Fibroblast of lung (primary cell): Measurements from ENCODE around the gene SPON1. TPM values are rescaled to one million over a fixed set of nuclear protein-coding genes. Genes with fewer than 3 reads are reported as not detected.

ENCODE experiments used
- DNase-seq, 2 donors: peaks; one replicate each; pipeline versions ENCODE4 v3.0.0 to v3.0.0-alpha.2; 2010; ENCODE audit warnings: low read depth in 2 of 2
- H2AFZ ChIP-seq: 2 replicates; pipeline ENCODE4 v1.5.1; 2012; ENCODE audit warnings: low read length, control low read depth, inconsistent platforms
- H3K27ac ChIP-seq: 2 replicates; pipeline ENCODE4 v1.5.1; 2011; ENCODE audit warnings: low read length, control low read depth; ENCODE audit not compliant: insufficient read depth
- H3K27me3 ChIP-seq: 2 replicates; pipeline ENCODE4 v1.5.1; 2011; ENCODE audit warnings: mild to moderate bottlenecking, low read length; ENCODE audit not compliant: control insufficient read depth, insufficient read depth
- H3K36me3 ChIP-seq: 2 replicates; pipeline ENCODE4 v1.5.1; 2011; ENCODE audit warnings: low read length; ENCODE audit not compliant: control insufficient read depth, insufficient read depth
- H3K4me1 ChIP-seq: 2 replicates; pipeline ENCODE4 v1.5.1; 2011; ENCODE audit warnings: low read length; ENCODE audit not compliant: control insufficient read depth, insufficient read depth; ENCODE audit errors: extremely low read depth
- H3K4me2 ChIP-seq: 2 replicates; pipeline ENCODE4 v1.5.1; 2011; ENCODE audit warnings: low read length, control low read depth; ENCODE audit not compliant: insufficient read depth; ENCODE audit errors: extremely low read depth
- H3K4me3 ChIP-seq, 4 experiments: fragments of 200-600 bp in 1 of 4; sonication (generic) in 1 of 4; replicated peaks in 1 of 4; 2 replicates each; pipeline ENCODE4 v1.5.1; 2011 to 2016; ENCODE audit warnings: low read length in 4 of 4, low read depth in 3 of 4, mild to moderate bottlenecking in 3 of 4, control low read depth in 2 of 4, inconsistent platforms in 1 of 4, mixed read lengths in 1 of 4; ENCODE audit not compliant: insufficient read depth in 1 of 4; ENCODE audit errors: control extremely low read depth in 1 of 4
- H3K79me2 ChIP-seq: 2 replicates; pipeline ENCODE4 v1.5.1; 2012; ENCODE audit warnings: mild to moderate bottlenecking, low read length, inconsistent platforms; ENCODE audit not compliant: control insufficient read depth, insufficient read depth
- H3K9ac ChIP-seq: 2 replicates; pipeline ENCODE4 v1.5.1; 2011; ENCODE audit warnings: mild to moderate bottlenecking, low read length, control low read depth; ENCODE audit not compliant: insufficient read depth
- H3K9me3 ChIP-seq: 2 replicates; pipeline ENCODE4 v1.5.1; 2012; ENCODE audit warnings: low read depth, low read length; ENCODE audit not compliant: control insufficient read depth, insufficient read depth
- H4K20me1 ChIP-seq: 2 replicates; pipeline ENCODE4 v1.5.1; 2011; ENCODE audit warnings: low read length; ENCODE audit not compliant: control insufficient read depth, insufficient read depth; ENCODE audit errors: extremely low read depth
- EZH2 ChIP-seq: IDR thresholded peaks from 2 replicates; pipeline ENCODE4 v1.5.1; 2012; ENCODE audit warnings: low read length, control low read depth, mild to moderate bottlenecking; ENCODE audit errors: missing control alignments
- polyA plus RNA-seq, 2 donors: library from polyadenylated mRNA; depleted of rRNA in 1 of 2; stranded (reverse) in 1 of 2; unstranded in 1 of 2; fragments of >200 nt; gene quantifications; 2 replicates each; pipeline ENCODE4 v1.2.1, GENCODE V29; 2011 to 2012; ENCODE audit warnings: missing spikeins in 1 of 2
- total RNA-seq: library from RNA; depleted of rRNA; stranded (reverse); fragments of >200 nt; gene quantifications from 2 replicates; pipeline ENCODE4 v1.2.1, GENCODE V29; 2014
- TF ChIP-seq, protein P1 (sequence below), 2 donors: IDR thresholded peaks in 1 of 2; conservative IDR thresholded peaks in 1 of 2; 1 replicate in 1 of 2; 2 replicates in 1 of 2; pipeline ENCODE4 v1.5.1; 2011 to 2012; ENCODE audit warnings: low read length in 2 of 2, control low read depth in 1 of 2, inconsistent platforms in 1 of 2, low read depth in 1 of 2, mild to moderate bottlenecking in 1 of 2

SPON1 gene
- total and polyA plus RNA-seq, 2 donors (not counting 1 experiment from before 2014, with no cell fraction given): 0.45 to 3.5 TPM

DNA sequence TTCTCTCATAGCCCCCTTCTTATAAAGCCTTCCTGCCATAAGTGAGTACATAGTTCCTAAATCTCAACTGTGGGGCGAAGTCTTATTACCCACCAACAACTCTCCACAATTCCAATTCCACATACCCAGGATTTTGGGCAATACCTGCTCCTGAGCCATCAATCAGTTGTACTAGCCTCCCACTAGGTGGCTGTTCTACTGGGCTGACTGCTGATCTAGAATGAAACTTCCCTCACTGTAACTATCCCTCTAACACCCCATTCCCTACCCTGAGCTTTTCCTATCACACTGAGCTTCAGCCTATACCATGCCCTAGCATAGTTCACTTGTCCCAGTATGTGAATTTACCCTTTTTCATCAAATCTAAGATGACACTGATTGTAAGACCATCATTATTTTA is 344.0 kb downstream of the SPON1 start:
- Histone ChIP-seq H3K4me2 (no peak overlapping the region), H3K4me3 (no peak overlapping the region), H2AFZ (no peak overlapping the region), H3K27ac (no peak overlapping the region), H3K4me1 (peaks cover 4% of the 10 kb centered on the region), H3K79me2 (peaks cover 96% of the 10 kb centered on the region), H3K9ac (no peak overlapping the region), H3K36me3 (no peaks in the 10 kb centered on the region), H3K9me3 (no peaks in the 10 kb centered on the region), H3K27me3 (no peaks in the 10 kb centered on the region), H4K20me1 (peaks cover 5% of the 10 kb centered on the region)
- no peak for TF ChIP-seq EZH2
- TF ChIP-seq, protein P1, sequence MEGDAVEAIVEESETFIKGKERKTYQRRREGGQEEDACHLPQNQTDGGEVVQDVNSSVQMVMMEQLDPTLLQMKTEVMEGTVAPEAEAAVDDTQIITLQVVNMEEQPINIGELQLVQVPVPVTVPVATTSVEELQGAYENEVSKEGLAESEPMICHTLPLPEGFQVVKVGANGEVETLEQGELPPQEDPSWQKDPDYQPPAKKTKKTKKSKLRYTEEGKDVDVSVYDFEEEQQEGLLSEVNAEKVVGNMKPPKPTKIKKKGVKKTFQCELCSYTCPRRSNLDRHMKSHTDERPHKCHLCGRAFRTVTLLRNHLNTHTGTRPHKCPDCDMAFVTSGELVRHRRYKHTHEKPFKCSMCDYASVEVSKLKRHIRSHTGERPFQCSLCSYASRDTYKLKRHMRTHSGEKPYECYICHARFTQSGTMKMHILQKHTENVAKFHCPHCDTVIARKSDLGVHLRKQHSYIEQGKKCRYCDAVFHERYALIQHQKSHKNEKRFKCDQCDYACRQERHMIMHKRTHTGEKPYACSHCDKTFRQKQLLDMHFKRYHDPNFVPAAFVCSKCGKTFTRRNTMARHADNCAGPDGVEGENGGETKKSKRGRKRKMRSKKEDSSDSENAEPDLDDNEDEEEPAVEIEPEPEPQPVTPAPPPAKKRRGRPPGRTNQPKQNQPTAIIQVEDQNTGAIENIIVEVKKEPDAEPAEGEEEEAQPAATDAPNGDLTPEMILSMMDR (conservative IDR thresholded peaks at IDR 0.05 in 1 of 2, IDR thresholded peaks at IDR 0.05 in 1 of 2; ENCODE audit: low read depth in 1 of 2, low read length in 2 of 2): no peak
- DNase-seq: no peak

DNA sequence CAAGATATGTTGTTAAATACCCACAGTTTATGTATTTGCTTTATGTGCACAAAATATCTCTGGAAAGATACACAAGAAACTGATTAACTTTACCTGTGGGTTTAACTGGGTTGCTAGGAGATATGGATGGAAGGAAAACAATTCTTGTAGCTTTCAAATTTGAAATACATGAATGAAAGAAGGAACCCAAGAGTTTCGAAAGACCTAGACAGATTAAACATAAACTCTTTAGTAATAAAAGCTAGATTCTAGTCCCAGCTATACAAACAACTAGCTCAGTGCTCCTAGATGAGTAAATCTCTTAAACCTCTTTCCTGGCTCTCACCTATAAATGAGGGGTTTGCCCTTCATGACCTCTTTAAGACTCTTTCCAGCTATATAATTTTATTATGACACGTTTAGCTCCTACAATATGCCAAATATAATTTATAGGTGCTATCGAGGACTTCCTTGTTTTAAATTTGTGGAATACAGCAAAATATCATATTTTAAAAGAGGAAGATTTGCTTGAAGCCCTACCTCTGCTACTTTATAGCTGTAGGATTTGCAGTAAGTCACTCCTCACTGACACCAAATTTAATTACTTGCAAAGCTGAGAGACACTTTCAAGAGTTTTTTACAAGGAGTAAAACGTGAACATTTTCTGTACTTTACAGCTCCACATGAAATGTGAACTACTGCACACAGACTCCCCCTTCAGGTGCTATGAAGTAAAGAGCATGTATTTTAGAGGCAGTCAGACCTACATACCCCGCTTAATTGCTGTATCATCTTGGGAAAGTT is 345.8 kb downstream of the SPON1 start:
- peaks cover 11% of the 10 kb centered on the region for H4K20me1 ChIP-seq
- DNase-seq: peak; percentile 48 to 71

DNA sequence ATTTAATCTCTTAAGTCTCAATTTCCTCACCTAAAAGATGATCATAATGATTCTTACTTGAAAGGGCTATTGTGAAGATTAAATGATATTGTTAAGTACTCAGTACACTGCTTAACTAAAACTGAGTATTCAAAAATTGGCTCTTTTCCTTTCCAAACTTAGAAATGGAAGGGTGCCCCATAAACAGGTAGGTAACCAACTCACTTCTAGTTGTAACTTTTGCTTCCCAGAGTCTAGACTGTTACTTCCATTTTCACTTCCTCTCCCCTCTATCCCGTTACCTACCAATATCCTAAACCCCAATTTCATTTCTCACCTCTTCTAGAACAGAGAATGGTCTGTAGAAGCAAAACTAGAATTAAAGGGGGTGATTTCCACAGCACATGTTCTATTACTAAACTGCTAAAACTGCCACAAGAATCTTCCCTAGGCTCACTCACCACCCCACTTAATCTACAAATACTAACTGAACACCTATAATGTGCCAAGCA is 346.4 kb downstream of the SPON1 start:
- no peaks in the 10 kb centered on the region for H3K36me3 ChIP-seq
- H3K4me3 ChIP-seq: no peak overlapping the region
- H3K9ac ChIP-seq: no peak overlapping the region
- no peak overlapping the region for H2AFZ ChIP-seq
- H3K4me2 ChIP-seq: no peak overlapping the region
- DNase-seq: no peak
- H3K4me1 ChIP-seq: peaks cover 9% of the 10 kb centered on the region
- peaks cover 16% of the 10 kb centered on the region for H4K20me1 ChIP-seq
- H3K27ac ChIP-seq: no peak overlapping the region
- no peaks in the 10 kb centered on the region for H3K9me3 ChIP-seq
- H3K79me2 ChIP-seq: peaks cover 92% of the 10 kb centered on the region
- TF ChIP-seq, protein P1 (conservative IDR thresholded peaks at IDR 0.05 in 1 of 2, IDR thresholded peaks at IDR 0.05 in 1 of 2; ENCODE audit: low read depth in 1 of 2, low read length in 2 of 2): no peak
- no peak for TF ChIP-seq EZH2
- no peaks in the 10 kb centered on the region for H3K27me3 ChIP-seq

More for the DNA sequence above, 345.8 kb downstream of the SPON1 start:
- Histone ChIP-seq H3K9me3 (no peaks in the 10 kb centered on the region), H3K79me2 (peaks cover 93% of the 10 kb centered on the region), H3K36me3 (no peaks in the 10 kb centered on the region), H3K9ac (no peak overlapping the region), H3K27ac (no peak overlapping the region), H3K4me1 (peaks cover 4% of the 10 kb centered on the region), H2AFZ (no peak overlapping the region), H3K4me2 (no peak overlapping the region), H3K27me3 (no peaks in the 10 kb centered on the region), H3K4me3 (no peak overlapping the region)
- TF ChIP-seq, protein P1 (conservative IDR thresholded peaks at IDR 0.05 in 1 of 2, IDR thresholded peaks at IDR 0.05 in 1 of 2; ENCODE audit: low read depth in 1 of 2, low read length in 2 of 2): peak; percentile 59 to 84
- TF ChIP-seq EZH2: no peak
